Activated CD4-positive, CD25-positive, alpha-beta regulatory T cell treated with anti-CD3 and anti-CD28 coated beads, Interleukin-2, amount 50 U/mL, for 16 hours (primary cell): ENCODE data around the gene EIF3M.
"Not testable (repeated sequence)": the region's sequence is repeated elsewhere in the genome, so short reads cannot be mapped to it uniquely, and the experiment has no call there.

Source experiments
- DNase-seq: peaks from one replicate; pipeline ENCODE4 v3.0.0-alpha.2; 2020; ENCODE audit warnings: low read depth, low spot score

The EIF3M gene

DNA sequence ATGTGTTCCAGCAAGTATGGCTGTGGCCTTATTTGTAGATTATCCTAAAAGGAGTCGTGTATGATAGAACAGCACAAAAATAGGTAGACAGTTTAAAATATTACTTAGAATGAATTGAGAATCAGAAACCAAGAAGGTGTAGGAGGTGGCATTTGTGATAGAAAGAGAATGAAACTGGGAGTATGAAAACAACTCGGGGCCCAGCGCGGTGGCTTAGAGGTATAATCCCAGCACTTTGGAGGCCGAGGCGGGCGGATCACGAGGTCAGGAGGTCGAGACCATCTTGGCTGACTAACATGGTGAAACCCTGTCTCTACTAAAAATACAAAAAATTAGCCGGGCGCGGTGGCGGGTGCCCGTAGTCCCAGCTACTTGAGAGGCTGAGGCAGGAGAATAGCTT lies 12.5 kb downstream of the EIF3M start:
- DNase-seq, result not testable (repeated sequence)

GRCh38 chr11:32597921-32598320 lies 14.3 kb downstream of the EIF3M start:
- no peak for DNase-seq

DNA sequence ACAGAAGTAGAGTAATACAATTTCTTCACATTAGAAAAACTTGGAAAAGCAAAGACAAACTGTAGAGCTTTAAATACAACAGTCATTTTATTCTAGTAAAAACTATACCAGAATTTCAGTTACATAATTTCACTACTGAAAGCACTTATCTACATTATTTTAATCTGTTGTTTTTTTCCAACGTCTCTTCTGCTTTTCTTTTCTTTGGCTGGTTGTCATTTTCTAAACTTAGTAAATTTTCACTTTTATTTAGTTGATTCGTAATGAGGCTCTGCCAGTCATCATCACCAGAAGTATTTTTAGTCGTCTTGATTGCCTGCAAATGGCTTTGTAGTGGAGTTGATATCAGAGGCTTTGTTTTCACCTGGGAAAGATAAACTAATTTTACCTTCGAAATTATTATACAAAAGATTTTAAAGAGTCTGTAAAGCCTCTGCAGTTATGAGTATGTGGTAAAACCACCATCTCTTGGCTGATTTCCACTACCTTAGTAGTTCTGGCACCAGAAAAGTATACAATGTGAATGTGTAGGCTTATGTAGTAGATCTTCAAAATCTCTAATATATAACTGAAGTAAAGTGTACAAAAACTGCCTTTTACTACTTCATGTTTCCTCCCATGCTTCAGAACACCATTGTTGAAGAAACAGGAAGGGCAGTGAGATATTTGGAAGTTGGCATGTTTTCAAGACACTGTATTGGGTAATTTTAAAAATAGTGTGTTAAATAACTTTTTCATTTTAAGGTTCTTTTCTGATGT lies 19.2 kb downstream of the EIF3M start:
- DNase-seq, result no peak

DNA sequence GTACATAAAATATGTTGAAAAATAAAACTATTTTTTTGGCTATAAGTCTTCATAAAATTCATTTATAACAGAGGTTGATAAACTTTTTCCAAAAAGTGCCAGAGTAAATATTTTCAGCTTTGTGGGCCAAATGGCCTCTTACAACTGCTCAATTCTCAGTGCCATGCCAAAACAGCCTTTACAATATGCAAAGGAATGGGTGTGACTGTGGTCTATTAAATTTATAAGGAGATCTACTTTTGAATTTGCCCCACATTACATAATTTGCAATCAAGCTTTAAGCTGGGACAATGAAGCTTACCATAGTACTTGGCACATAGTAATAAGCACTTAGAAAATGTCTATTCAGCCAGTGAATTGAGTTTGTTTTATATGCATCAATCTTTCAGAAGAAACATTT lies 22.6 kb downstream of the EIF3M start:
- DNase-seq, result no peak

GRCh38 chr11:32608826-32609225 lies 25.2 kb downstream of the EIF3M start:
- DNase-seq, result not testable (repeated sequence)

- DNase-seq, result no peak
These were observed 27.2 kb downstream of the EIF3M start for GRCh38 chr11:32610797-32611352.

- DNase-seq, result no peak
These were observed 30.0 kb downstream of the EIF3M start for GRCh38 chr11:32613500-32614151.

DNA sequence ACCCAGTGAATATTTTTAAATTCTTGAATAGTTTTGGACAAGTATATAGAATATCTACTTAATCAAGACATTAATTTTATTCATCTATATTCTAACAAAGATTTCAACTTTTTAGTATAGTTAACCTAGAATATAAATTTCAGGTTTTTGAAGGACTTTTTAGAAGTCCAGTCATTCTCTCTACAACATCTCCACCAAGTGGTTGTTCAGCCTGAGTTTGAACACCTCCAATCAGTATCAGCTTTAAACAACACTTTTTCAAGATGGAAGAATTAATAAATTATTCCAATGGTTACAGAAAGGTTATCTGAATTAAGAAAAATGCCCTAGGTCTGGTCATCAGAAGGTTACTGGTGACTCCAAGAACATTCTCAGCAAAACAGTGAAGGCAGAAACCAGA lies 31.8 kb downstream of the EIF3M start:
- DNase-seq, result no peak

GRCh38 chr11:32616903-32617302 lies 33.3 kb downstream of the EIF3M start:
- no peak for DNase-seq

DNA sequence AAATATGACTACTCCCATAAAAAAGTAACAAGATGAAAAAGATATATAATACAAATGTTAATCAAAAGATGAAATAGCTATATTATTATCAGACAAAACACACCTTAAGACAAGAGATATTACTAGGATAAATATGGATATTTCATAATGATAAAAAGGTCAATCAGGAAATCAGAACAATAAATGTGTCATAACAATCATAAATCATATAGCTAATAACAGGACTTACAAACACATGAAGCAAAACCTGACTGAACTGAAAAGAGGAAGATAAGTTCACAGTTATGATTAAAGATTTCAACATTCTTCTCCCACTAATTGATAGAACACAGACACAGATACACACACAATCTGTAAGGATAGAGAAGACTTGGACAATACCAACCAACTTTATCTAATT lies 47.2 kb downstream of the EIF3M start:
- DNase-seq, result no peak

DNA sequence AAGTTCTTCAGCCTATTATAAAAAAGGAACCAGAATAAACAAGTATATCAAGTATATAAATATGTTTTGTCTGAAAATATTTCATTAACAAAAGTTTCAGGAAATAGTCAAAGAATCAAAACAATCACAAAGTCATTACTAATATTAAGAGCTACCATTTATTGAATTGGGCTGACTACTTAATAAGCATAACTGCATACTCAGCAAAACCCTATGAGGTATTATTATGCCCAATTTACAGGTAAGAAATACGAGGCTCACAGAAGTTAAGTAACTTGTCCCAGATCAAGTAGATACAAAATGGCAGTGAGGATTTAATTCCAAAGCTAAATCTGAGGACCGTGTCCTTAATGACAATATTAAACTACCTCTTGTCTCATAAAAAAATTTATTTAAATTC lies 52.2 kb downstream of the EIF3M start:
- DNase-seq, result no peak

- DNase-seq, result no peak
These were observed 57.7 kb downstream of the EIF3M start for GRCh38 chr11:32641361-32641760.

- no peak for DNase-seq
These were observed 59.9 kb downstream of the EIF3M start for GRCh38 chr11:32643526-32643925.
